ENCODE measurements around the gene TARDBP.
"Not testable (repeated sequence)": the region's sequence is repeated elsewhere in the genome, so short reads cannot be mapped to it uniquely, and the experiment has no call there.

The TARDBP gene

DNA sequence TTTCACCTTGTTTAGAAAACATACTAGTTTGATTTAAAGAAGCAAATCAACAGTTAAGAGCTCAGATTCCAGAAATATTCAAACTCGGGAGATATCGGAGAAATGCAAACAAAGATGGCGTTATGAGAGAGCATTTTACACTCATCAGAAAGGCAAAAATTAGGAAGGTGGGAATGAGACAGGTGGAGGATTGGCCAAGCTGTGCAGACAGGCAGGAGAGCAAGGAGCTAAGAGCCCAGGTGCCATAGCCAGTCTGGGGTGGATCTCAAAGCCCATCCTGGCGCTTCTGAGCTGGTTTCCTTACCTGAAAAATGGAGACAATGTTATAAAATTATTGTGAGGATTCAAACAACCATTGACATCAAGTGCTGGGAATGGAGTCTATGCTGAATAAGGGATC lies 19.6 kb upstream of the TARDBP start:
- Histone ChIP-seq H3K4me3 (ENCODE audit: low read length) (no peak overlapping the region), H3K27ac (ENCODE audit: low read depth, low read length) (no peak overlapping the region), H3K4me2 (ENCODE audit: low read length) (no peak overlapping the region), H4K20me1 (ENCODE audit: control insufficient read depth, insufficient read depth, low read depth, low read length) (no peaks in the 10 kb centered on the region), H3K79me2 (ENCODE audit: control insufficient read depth, low read length) (no peaks in the 10 kb centered on the region), H3K36me3 (ENCODE audit: control insufficient read depth, low read length) (no peaks in the 10 kb centered on the region), H3K9me3 (ENCODE audit: control insufficient read depth, insufficient read depth, low read length) (no peaks in the 10 kb centered on the region), H3K27me3 (ENCODE audit: control insufficient read depth, low read length) (peaks cover 5% of the 10 kb centered on the region; the same call in 1 of the 2 replicates), H3K9me2 (replicated peaks; ENCODE audit: control insufficient read depth, low read length) (no peaks in the 10 kb centered on the region), H3F3A (ENCODE audit: control insufficient read depth, insufficient read depth) (no peaks in the 10 kb centered on the region), H3K4me1 (ENCODE audit: control insufficient read depth, low read length) (no peaks in the 10 kb centered on the region)
- TF ChIP-seq, protein P1, sequence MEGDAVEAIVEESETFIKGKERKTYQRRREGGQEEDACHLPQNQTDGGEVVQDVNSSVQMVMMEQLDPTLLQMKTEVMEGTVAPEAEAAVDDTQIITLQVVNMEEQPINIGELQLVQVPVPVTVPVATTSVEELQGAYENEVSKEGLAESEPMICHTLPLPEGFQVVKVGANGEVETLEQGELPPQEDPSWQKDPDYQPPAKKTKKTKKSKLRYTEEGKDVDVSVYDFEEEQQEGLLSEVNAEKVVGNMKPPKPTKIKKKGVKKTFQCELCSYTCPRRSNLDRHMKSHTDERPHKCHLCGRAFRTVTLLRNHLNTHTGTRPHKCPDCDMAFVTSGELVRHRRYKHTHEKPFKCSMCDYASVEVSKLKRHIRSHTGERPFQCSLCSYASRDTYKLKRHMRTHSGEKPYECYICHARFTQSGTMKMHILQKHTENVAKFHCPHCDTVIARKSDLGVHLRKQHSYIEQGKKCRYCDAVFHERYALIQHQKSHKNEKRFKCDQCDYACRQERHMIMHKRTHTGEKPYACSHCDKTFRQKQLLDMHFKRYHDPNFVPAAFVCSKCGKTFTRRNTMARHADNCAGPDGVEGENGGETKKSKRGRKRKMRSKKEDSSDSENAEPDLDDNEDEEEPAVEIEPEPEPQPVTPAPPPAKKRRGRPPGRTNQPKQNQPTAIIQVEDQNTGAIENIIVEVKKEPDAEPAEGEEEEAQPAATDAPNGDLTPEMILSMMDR (IDR thresholded peaks at IDR 0.05; ENCODE audit: low read depth, low read length, poor library complexity, severe bottlenecking): no peak
- no peak for TF ChIP-seq EZH2phosphoT487 (IDR thresholded peaks at IDR 0.05; ENCODE audit: borderline replicate concordance, low read length)

DNA sequence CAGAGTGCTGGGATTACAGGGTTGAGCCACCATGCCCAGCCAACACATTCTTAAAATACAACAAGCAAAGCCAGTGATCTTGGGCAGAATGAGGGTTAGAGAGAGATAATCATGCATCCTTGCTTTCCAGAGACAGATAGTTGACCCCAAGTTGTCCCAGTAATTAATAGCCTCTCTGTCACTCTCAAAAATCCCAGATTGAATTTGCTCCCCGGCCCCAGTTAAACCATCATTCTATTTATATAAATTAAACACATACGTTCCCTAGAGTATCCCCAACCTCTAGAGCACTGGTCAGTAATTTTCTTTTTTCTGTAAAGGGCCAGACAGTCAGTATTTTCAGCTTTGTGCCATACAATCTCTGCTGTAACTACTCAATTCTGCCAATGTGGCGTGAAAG lies 16.4 kb upstream of the TARDBP start:
- Histone ChIP-seq H3K27ac (ENCODE audit: low read depth, low read length) (no peak overlapping the region), H3F3A (ENCODE audit: control insufficient read depth, insufficient read depth) (no peaks in the 10 kb centered on the region)
- TF ChIP-seq, protein P1 (IDR thresholded peaks at IDR 0.05; ENCODE audit: low read depth, low read length, poor library complexity, severe bottlenecking): no peak

DNA sequence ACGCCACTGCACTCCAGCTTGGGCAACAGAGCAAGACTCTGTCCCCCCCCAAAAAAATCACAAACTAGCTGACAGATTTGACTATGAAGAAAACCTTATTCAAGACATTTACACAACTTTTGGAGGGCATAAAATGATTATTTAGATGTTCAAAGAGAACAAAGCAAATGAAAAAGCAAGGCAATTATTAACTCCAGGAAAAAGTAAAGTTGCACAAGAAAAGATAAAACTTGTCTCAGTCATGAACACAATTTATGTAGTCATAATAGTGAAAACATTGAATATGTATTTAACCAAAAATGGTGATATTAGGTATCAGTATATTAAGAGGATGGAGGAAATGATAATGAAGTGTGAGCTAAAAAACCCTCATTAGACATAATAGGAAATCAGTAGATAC lies 11.9 kb upstream of the TARDBP start:
- Histone ChIP-seq H4K20me1 (ENCODE audit: control insufficient read depth, insufficient read depth, low read depth, low read length) (no peaks in the 10 kb centered on the region), H3K4me3 (ENCODE audit: low read length) (no peak overlapping the region), H3K9me2 (replicated peaks; ENCODE audit: control insufficient read depth, low read length) (no peaks in the 10 kb centered on the region), H3K27ac (ENCODE audit: low read depth, low read length) (no peak overlapping the region), H3K79me2 (ENCODE audit: control insufficient read depth, low read length) (no peaks in the 10 kb centered on the region), H3K9me3 (ENCODE audit: control insufficient read depth, insufficient read depth, low read length) (no peaks in the 10 kb centered on the region), H3F3A (ENCODE audit: control insufficient read depth, insufficient read depth) (no peaks in the 10 kb centered on the region), H3K4me2 (ENCODE audit: low read length) (no peak overlapping the region), H3K27me3 (ENCODE audit: control insufficient read depth, low read length) (no peaks in the 10 kb centered on the region), H3K4me1 (ENCODE audit: control insufficient read depth, low read length) (no peaks in the 10 kb centered on the region), H3K36me3 (ENCODE audit: control insufficient read depth, low read length) (no peaks in the 10 kb centered on the region)
- TF ChIP-seq EZH2phosphoT487 (IDR thresholded peaks at IDR 0.05; ENCODE audit: borderline replicate concordance, low read length): no peak
- TF ChIP-seq, protein P1 (IDR thresholded peaks at IDR 0.05; ENCODE audit: low read depth, low read length, poor library complexity, severe bottlenecking): no peak

More for the DNA sequence above, 16.4 kb upstream of the TARDBP start:
- H3K36me3 ChIP-seq (ENCODE audit: control insufficient read depth, low read length): no peaks in the 10 kb centered on the region
- no peaks in the 10 kb centered on the region for H3K79me2 ChIP-seq (ENCODE audit: control insufficient read depth, low read length)
- no peaks in the 10 kb centered on the region for H3K9me2 ChIP-seq (replicated peaks; ENCODE audit: control insufficient read depth, low read length)
- no peak overlapping the region for H3K4me2 ChIP-seq (ENCODE audit: low read length)
- no peaks in the 10 kb centered on the region for H3K9me3 ChIP-seq (ENCODE audit: control insufficient read depth, insufficient read depth, low read length)
- no peaks in the 10 kb centered on the region; the same call in 1 of the 2 replicates for H3K27me3 ChIP-seq (ENCODE audit: control insufficient read depth, low read length)
- no peaks in the 10 kb centered on the region for H3K4me1 ChIP-seq (ENCODE audit: control insufficient read depth, low read length)
- H3K4me3 ChIP-seq (ENCODE audit: low read length): no peak overlapping the region
- no peaks in the 10 kb centered on the region for H4K20me1 ChIP-seq (ENCODE audit: control insufficient read depth, insufficient read depth, low read depth, low read length)

DNA sequence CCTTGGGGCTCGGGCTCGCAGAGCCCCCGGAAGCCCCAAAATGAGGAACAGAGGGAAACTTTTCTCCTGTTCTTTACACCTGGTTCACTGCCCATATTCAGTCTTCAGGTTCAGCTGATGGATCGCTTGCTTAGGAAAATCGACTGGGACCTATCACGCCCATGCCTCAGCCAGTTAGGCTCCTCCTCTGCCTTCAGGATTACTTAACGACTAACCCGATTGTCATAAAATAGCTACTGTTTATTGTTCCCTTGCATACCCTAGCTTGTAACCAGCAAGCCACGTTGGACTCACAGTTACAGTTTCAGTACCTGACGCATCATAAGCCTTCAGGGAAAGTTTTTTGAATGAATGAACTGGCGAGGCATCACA lies 692 bp downstream of the TARDBP start:
- peaks cover 28% of the 10 kb centered on the region for H4K20me1 ChIP-seq (ENCODE audit: control insufficient read depth, insufficient read depth, low read depth, low read length)
- H3K79me2 ChIP-seq (ENCODE audit: control insufficient read depth, low read length): peaks cover 50% of the 10 kb centered on the region
- H3K9me2 ChIP-seq (replicated peaks; ENCODE audit: control insufficient read depth, low read length): no peaks in the 10 kb centered on the region
- peaks cover 4% of the 10 kb centered on the region for H3F3A ChIP-seq (ENCODE audit: control insufficient read depth, insufficient read depth)
- peaks cover 50% of the 10 kb centered on the region for H3K36me3 ChIP-seq (ENCODE audit: control insufficient read depth, low read length)
- peak overlapping the region; percentile 75 for H3K4me2 ChIP-seq (ENCODE audit: low read length)
- H3K27ac ChIP-seq (ENCODE audit: low read depth, low read length): peak overlapping the region; percentile 62
- no peaks in the 10 kb centered on the region for H3K27me3 ChIP-seq (ENCODE audit: control insufficient read depth, low read length)
- H3K4me3 ChIP-seq (ENCODE audit: low read length): peak overlapping the region; percentile 93
- H3K9me3 ChIP-seq (ENCODE audit: control insufficient read depth, insufficient read depth, low read length): no peaks in the 10 kb centered on the region
- TF ChIP-seq EZH2phosphoT487 (IDR thresholded peaks at IDR 0.05; ENCODE audit: borderline replicate concordance, low read length): no peak
- TF ChIP-seq, protein P1 (IDR thresholded peaks at IDR 0.05; ENCODE audit: low read depth, low read length, poor library complexity, severe bottlenecking): no peak
- peaks cover 23% of the 10 kb centered on the region for H3K4me1 ChIP-seq (ENCODE audit: control insufficient read depth, low read length)

DNA sequence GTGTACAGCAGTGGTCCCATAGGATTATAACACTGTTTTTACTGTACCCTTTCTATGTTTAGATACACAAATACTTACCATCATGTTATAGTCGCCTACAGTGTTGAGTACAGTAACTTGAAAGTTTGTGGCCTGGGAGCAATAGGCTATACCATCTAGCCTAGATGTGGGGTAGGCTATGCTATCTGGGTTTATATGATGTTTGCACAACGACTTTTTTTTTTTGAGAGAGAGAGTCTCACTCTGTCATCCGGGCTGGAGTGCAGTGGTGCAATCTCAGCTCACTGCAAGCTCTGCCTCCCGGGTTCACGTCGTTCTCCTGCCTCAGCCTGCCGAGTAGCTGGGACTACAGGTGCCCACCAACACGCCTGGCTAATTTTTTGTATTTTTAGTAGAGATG lies 6.9 kb downstream of the TARDBP start:
- H4K20me1 ChIP-seq (ENCODE audit: control insufficient read depth, insufficient read depth, low read depth, low read length): peaks cover 21% of the 10 kb centered on the region
- H3K9me3 ChIP-seq (ENCODE audit: control insufficient read depth, insufficient read depth, low read length); H3K4me1 ChIP-seq (ENCODE audit: control insufficient read depth, low read length); H3K4me3 ChIP-seq (ENCODE audit: low read length); H3K27ac ChIP-seq (ENCODE audit: low read depth, low read length); H3K4me2 ChIP-seq (ENCODE audit: low read length); H3K9me2 ChIP-seq (replicated peaks; ENCODE audit: control insufficient read depth, low read length); H3K27me3 ChIP-seq (ENCODE audit: control insufficient read depth, low read length): not testable (repeated sequence)
- peaks cover 89% of the 10 kb centered on the region for H3K36me3 ChIP-seq (ENCODE audit: control insufficient read depth, low read length)
- H3F3A ChIP-seq (ENCODE audit: control insufficient read depth, insufficient read depth): peaks cover 14% of the 10 kb centered on the region
- H3K79me2 ChIP-seq (ENCODE audit: control insufficient read depth, low read length): peaks cover 45% of the 10 kb centered on the region

Data from DOHH2 (cell line).